Loucy (cell line): ENCODE results near the gene CEP112.

Experiments
- H2AFZ ChIP-seq: fragments of 200-600 bp; sonication (generic); 2 replicates; pipeline ENCODE4 v1.6.0; 2016; ENCODE audit warnings: antibody characterized with exemption, mild to moderate bottlenecking, low read length, moderate library complexity
- H3F3A ChIP-seq: fragments of 200-600 bp; 2 replicates; pipeline ENCODE4 v1.6.0; 2016; ENCODE audit warnings: antibody characterized with exemption, low read depth, mild to moderate bottlenecking
- H3K27me3 ChIP-seq: fragments of 200-600 bp; sonication (generic); 2 replicates; pipeline ENCODE4 v1.6.1; 2014; ENCODE audit warnings: low read length, mild to moderate bottlenecking; ENCODE audit not compliant: insufficient read depth, poor library complexity, severe bottlenecking
- H3K36me3 ChIP-seq: fragments of 200-600 bp; sonication (generic); 2 replicates; pipeline ENCODE4 v1.6.1; 2016; ENCODE audit warnings: low read length; ENCODE audit not compliant: insufficient read depth
- H3K4me1 ChIP-seq: fragments of 200-600 bp; sonication (generic); 2 replicates; pipeline ENCODE4 v1.5.1; 2014; ENCODE audit warnings: low read length, mild to moderate bottlenecking; ENCODE audit not compliant: insufficient read depth, poor library complexity, severe bottlenecking
- H3K4me2 ChIP-seq: fragments of 200-600 bp; sonication (generic); 2 replicates; pipeline ENCODE4 v1.6.0; 2014; ENCODE audit warnings: antibody characterized with exemption, low read length, low read depth, mild to moderate bottlenecking; ENCODE audit not compliant: poor library complexity, severe bottlenecking
- H3K4me3 ChIP-seq: fragments of 200-600 bp; sonication (generic); 2 replicates; pipeline ENCODE4 v1.5.1; 2014; ENCODE audit warnings: low read length, mild to moderate bottlenecking, mixed read lengths; ENCODE audit not compliant: poor library complexity, severe bottlenecking
- H3K79me2 ChIP-seq: fragments of 200-600 bp; sonication (generic); 2 replicates; pipeline ENCODE4 v1.6.1; 2014; ENCODE audit warnings: low read length; ENCODE audit not compliant: insufficient read depth
- H3K9ac ChIP-seq: fragments of 200-600 bp; sonication (generic); 2 replicates; pipeline ENCODE4 v1.6.0; 2014; ENCODE audit warnings: mild to moderate bottlenecking, low read depth, low read length, moderate library complexity; ENCODE audit not compliant: poor library complexity, severe bottlenecking
- H3K9me2 ChIP-seq: fragments of 200-600 bp; sonication (generic); replicated peaks from 2 replicates; pipeline ENCODE4 v1.6.1; 2016; ENCODE audit warnings: low read depth, low read length, mixed read lengths
- H3K9me3 ChIP-seq: fragments of 200-600 bp; sonication (generic); 2 replicates; pipeline ENCODE4 v1.6.1; 2014; ENCODE audit warnings: mild to moderate bottlenecking, antibody characterized with exemption, low read length, low read depth; ENCODE audit not compliant: insufficient read depth
- H4K20me1 ChIP-seq: fragments of 200-600 bp; sonication (generic); 2 replicates; pipeline ENCODE4 v1.6.0; 2014; ENCODE audit warnings: antibody characterized with exemption, low read length, mild to moderate bottlenecking; ENCODE audit not compliant: insufficient read depth, poor library complexity, severe bottlenecking
- EZH2phosphoT487 ChIP-seq: fragments of 200-600 bp; IDR thresholded peaks from 2 replicates; pipeline ENCODE4 v1.6.1; 2018; ENCODE audit warnings: antibody characterized with exemption, mild to moderate bottlenecking, moderate library complexity, borderline replicate concordance
- TF ChIP-seq, protein P1 (sequence below): fragments of 200-600 bp; sonication (generic); conservative IDR thresholded peaks from 2 replicates; pipeline ENCODE4 v1.5.1; 2014; ENCODE audit warnings: mild to moderate bottlenecking, antibody characterized with exemption, low read length

CEP112 gene

DNA sequence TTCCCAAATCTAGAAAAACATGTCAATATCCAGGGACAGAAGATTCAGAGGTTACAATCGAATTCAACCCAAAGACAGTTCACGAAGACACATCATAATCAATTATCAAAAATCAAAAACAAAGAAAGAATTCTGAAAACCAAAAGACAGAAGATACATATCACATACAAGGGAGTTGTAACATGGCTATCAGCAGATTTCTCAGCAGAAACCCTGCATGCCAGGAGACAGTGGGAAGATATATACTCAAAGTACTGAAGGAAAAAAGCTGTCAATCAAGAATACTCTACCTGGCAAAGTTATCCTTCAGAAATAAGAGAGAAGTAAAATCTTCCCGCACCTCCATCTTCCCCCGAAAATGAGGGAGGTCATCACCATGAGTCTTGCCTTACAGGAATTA lies 258.6 kb downstream of the CEP112 start:
- H3F3A ChIP-seq, result no peaks in the 10 kb centered on the region

DNA sequence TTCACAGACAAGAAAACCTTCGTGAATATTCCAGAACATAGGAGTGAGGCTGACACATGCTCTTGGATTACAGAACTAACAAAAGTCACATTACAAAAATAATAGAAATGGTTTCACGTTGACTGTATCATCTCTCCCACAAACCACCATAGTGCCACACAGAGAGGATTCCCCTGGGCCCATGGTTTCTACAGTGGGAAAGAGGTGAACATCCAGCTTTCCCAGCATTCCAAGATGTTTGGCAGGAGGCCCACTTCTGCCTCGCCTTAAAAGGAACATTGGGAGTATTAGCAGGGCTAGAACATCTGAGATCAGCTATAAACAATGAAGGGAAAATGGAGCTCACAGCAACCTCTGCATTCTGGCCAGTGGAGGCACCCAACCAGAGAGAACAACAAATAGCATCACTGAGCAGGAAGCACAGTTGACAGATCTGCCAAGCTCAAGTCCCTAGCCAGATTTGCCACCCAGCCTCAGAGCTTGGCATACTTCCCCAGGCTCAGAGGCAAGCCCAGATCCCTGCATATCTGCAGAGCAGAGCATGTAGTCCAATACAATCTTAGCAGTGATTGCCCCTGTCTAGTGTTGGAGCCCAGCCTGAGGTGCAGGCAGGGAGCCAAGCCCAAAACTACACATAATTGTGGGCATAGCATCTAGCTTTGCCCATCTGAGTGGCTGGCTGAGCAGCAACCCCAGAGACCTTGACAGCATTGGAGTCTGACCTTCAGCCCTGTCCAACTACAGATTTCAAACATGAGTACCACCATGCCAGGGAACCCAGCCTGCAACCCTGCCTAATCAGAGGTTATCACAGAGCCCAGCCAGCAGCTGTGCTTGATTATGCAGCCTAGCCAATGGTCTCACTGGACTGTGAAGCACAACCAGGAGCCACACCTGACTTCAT lies 260.4 kb downstream of the CEP112 start:
- Histone ChIP-seq H3K9ac (no peak overlapping the region), H3F3A (no peaks in the 10 kb centered on the region), H4K20me1 (no peaks in the 10 kb centered on the region), H3K36me3 (no peaks in the 10 kb centered on the region), H3K9me2 (no peaks in the 10 kb centered on the region), H3K4me1 (no peaks in the 10 kb centered on the region), H3K9me3 (no peaks in the 10 kb centered on the region; the same call in 1 of the 2 replicates), H3K79me2 (no peaks in the 10 kb centered on the region), H2AFZ (no peak overlapping the region), H3K4me2 (no peak overlapping the region), H3K27me3 (no peaks in the 10 kb centered on the region), H3K4me3 (no peak overlapping the region)
- TF ChIP-seq, protein P1, sequence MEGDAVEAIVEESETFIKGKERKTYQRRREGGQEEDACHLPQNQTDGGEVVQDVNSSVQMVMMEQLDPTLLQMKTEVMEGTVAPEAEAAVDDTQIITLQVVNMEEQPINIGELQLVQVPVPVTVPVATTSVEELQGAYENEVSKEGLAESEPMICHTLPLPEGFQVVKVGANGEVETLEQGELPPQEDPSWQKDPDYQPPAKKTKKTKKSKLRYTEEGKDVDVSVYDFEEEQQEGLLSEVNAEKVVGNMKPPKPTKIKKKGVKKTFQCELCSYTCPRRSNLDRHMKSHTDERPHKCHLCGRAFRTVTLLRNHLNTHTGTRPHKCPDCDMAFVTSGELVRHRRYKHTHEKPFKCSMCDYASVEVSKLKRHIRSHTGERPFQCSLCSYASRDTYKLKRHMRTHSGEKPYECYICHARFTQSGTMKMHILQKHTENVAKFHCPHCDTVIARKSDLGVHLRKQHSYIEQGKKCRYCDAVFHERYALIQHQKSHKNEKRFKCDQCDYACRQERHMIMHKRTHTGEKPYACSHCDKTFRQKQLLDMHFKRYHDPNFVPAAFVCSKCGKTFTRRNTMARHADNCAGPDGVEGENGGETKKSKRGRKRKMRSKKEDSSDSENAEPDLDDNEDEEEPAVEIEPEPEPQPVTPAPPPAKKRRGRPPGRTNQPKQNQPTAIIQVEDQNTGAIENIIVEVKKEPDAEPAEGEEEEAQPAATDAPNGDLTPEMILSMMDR, result no peak
- no peak for TF ChIP-seq EZH2phosphoT487

More for the DNA sequence above, 258.6 kb downstream of the CEP112 start:
- Histone ChIP-seq H3K9me2 (no peaks in the 10 kb centered on the region), H3K79me2 (no peaks in the 10 kb centered on the region), H3K9ac (no peak overlapping the region), H2AFZ (no peak overlapping the region), H4K20me1 (no peaks in the 10 kb centered on the region), H3K4me1 (no peaks in the 10 kb centered on the region), H3K4me2 (no peak overlapping the region), H3K36me3 (no peaks in the 10 kb centered on the region), H3K27me3 (no peaks in the 10 kb centered on the region), H3K4me3 (no peak overlapping the region), H3K9me3 (no peaks in the 10 kb centered on the region; the same call in 1 of the 2 replicates)
- TF ChIP-seq, protein P1, result no peak
- no peak for TF ChIP-seq EZH2phosphoT487

- Histone ChIP-seq H3F3A (no peaks in the 10 kb centered on the region), H4K20me1 (no peaks in the 10 kb centered on the region), H3K9me3 (no peaks in the 10 kb centered on the region; the same call in 1 of the 2 replicates), H3K27me3 (no peaks in the 10 kb centered on the region), H3K79me2 (no peaks in the 10 kb centered on the region), H3K9me2 (no peaks in the 10 kb centered on the region), H3K4me3 (no peak overlapping the region), H3K9ac (no peak overlapping the region), H3K4me1 (no peaks in the 10 kb centered on the region), H3K36me3 (no peaks in the 10 kb centered on the region), H2AFZ (no peak overlapping the region), H3K4me2 (no peak overlapping the region)
- TF ChIP-seq, protein P1, result no peak
- no peak for TF ChIP-seq EZH2phosphoT487
Observed at GRCh38 chr17:65930140-65930730, 261.7 kb downstream of the CEP112 start.
